ENCODE results near the gene WASHC1. TPM values are rescaled to one million over a fixed set of nuclear protein-coding genes. Genes with fewer than 3 reads are reported as not detected.
"Not testable (repeated sequence)": the region's sequence is repeated elsewhere in the genome, so short reads cannot be mapped to it uniquely, and the experiment has no call there.

The WASHC1 gene
- polyA plus RNA-seq (ENCODE audit: insufficient read length in 4 of 4): 10 to 100 TPM; 16.8 to 39.3 (median 23.6) TPM

GRCh38 chr9:29356-29755 is at the start of gene WASHC1:
Gene WASHC1 (minus strand): TSS chr9:29456. CDS start chr9:24999, 4,457 bp downstream.
- not testable (repeated sequence) for DNase-seq (ENCODE audit: low read depth in 4 of 4, low spot score in 3 of 4)

- not testable (repeated sequence) for DNase-seq (ENCODE audit: low read depth in 4 of 4, low spot score in 3 of 4)
Measured at GRCh38 chr9:78333-78732, 49.1 kb upstream of the WASHC1 start.

GRCh38 chr9:76389-76788 is 47.1 kb upstream of the WASHC1 start:
- not testable (repeated sequence) for DNase-seq (ENCODE audit: low read depth in 4 of 4, low spot score in 3 of 4)

GRCh38 chr9:73900-74525 is 44.8 kb upstream of the WASHC1 start:
- not testable (repeated sequence) for DNase-seq (ENCODE audit: low read depth in 4 of 4, low spot score in 3 of 4)

- not testable (repeated sequence) for DNase-seq (ENCODE audit: low read depth in 4 of 4, low spot score in 3 of 4)
Measured at GRCh38 chr9:73076-73899, 44.0 kb upstream of the WASHC1 start.

GRCh38 chr9:63031-63629 is 33.9 kb upstream of the WASHC1 start:
- not testable (repeated sequence) for DNase-seq (ENCODE audit: low read depth in 4 of 4, low spot score in 3 of 4)

GRCh38 chr9:52678-53077 is 23.4 kb upstream of the WASHC1 start:
- DNase-seq (ENCODE audit: low read depth in 4 of 4, low spot score in 3 of 4): not testable (repeated sequence)

GRCh38 chr9:48190-48842 is 19.1 kb upstream of the WASHC1 start:
- DNase-seq (ENCODE audit: low read depth in 4 of 4, low spot score in 3 of 4): not testable (repeated sequence)

GRCh38 chr9:46639-47271 is 17.5 kb upstream of the WASHC1 start:
- DNase-seq (ENCODE audit: low read depth in 4 of 4, low spot score in 3 of 4): not testable (repeated sequence)

- not testable (repeated sequence) for DNase-seq (ENCODE audit: low read depth in 4 of 4, low spot score in 3 of 4)
Measured at GRCh38 chr9:46164-46563, 16.9 kb upstream of the WASHC1 start.

GRCh38 chr9:45180-45878 is 16.1 kb upstream of the WASHC1 start:
- not testable (repeated sequence) for DNase-seq (ENCODE audit: low read depth in 4 of 4, low spot score in 3 of 4)

GRCh38 chr9:44416-44815 is 15.2 kb upstream of the WASHC1 start:
- DNase-seq (ENCODE audit: low read depth in 4 of 4, low spot score in 3 of 4): not testable (repeated sequence)

- not testable (repeated sequence) for DNase-seq (ENCODE audit: low read depth in 4 of 4, low spot score in 3 of 4)
Measured at GRCh38 chr9:43636-44035, 14.4 kb upstream of the WASHC1 start.

GRCh38 chr9:43116-43515 is 13.9 kb upstream of the WASHC1 start:
- not testable (repeated sequence) for DNase-seq (ENCODE audit: low read depth in 4 of 4, low spot score in 3 of 4)

GRCh38 chr9:41819-42218 is 12.6 kb upstream of the WASHC1 start:
- DNase-seq (ENCODE audit: low read depth in 4 of 4, low spot score in 3 of 4): not testable (repeated sequence)

GRCh38 chr9:41261-41676 is 12.0 kb upstream of the WASHC1 start:
- not testable (repeated sequence) for DNase-seq (ENCODE audit: low read depth in 4 of 4, low spot score in 3 of 4)

- not testable (repeated sequence) for DNase-seq (ENCODE audit: low read depth in 4 of 4, low spot score in 3 of 4)
Measured at GRCh38 chr9:32308-32707, 3.1 kb upstream of the WASHC1 start.

- DNase-seq (ENCODE audit: low read depth in 4 of 4, low spot score in 3 of 4): not testable (repeated sequence)
Measured at GRCh38 chr9:28775-29174, 481 bp downstream of the WASHC1 start.

- DNase-seq (ENCODE audit: low read depth in 4 of 4, low spot score in 3 of 4): not testable (repeated sequence)
Measured at GRCh38 chr9:21621-22020, 7.6 kb downstream of the WASHC1 start.

GRCh38 chr9:16875-17274 is 12.4 kb downstream of the WASHC1 start:
- not testable (repeated sequence) for DNase-seq (ENCODE audit: low read depth in 4 of 4, low spot score in 3 of 4)

Measured in left renal pelvis (tissue), 4 donors.